ENCODE data around the gene CENATAC. TPM values are rescaled to one million over a fixed set of nuclear protein-coding genes. Genes with fewer than 3 reads are reported as not detected.
"Not testable (repeated sequence)": the region's sequence is repeated elsewhere in the genome, so short reads cannot be mapped to it uniquely, and the experiment has no call there.

The CENATAC gene
- polyA plus RNA-seq, 5 donors, result 31.7 to 44.6 (median 38.3) TPM

GRCh38 chr11:119025978-119026766 is 28.2 kb downstream of the CENATAC start:
- no peak for DNase-seq

- DNase-seq, result no peak
Observed at GRCh38 chr11:119026970-119027369, 29.0 kb downstream of the CENATAC start.

DNA sequence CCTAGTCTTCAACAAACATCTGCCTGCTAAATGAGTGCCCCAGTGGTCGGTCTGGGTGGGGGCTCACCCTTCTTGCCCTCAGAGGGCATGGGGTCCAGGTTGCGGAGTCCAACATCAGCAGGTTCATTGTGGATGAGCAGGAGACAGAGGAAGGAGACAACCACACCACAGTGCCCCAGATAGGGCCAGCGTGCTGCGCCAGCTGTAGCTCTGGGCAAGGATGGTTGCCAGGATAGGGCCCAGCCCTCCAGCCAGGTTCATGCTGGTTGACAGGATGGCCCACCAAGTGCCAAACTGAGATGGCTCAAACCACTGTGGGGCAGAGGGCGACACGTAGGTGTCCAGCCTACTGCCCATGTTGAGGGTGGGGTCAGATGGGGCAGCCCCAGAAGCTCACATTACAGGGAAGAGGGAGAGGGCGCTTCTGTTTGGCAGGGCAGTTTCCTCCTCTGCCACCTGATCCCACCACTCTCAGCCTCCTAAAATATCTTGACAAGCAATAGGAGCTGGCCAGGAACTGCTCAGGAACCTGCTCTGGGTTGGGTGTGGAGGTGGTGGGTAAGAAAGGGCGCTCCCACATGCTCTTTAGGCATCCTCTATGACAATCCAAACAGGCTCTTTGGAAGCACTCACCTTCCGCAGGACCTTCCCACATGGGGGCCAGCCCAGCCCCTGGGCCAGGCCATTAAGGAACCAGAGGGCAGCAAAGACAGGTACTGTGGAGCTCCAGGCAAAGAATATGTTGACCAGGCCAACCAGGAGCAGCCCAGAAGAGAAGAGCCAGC is 29.8 kb downstream of the CENATAC start:
- no peak for DNase-seq

DNA sequence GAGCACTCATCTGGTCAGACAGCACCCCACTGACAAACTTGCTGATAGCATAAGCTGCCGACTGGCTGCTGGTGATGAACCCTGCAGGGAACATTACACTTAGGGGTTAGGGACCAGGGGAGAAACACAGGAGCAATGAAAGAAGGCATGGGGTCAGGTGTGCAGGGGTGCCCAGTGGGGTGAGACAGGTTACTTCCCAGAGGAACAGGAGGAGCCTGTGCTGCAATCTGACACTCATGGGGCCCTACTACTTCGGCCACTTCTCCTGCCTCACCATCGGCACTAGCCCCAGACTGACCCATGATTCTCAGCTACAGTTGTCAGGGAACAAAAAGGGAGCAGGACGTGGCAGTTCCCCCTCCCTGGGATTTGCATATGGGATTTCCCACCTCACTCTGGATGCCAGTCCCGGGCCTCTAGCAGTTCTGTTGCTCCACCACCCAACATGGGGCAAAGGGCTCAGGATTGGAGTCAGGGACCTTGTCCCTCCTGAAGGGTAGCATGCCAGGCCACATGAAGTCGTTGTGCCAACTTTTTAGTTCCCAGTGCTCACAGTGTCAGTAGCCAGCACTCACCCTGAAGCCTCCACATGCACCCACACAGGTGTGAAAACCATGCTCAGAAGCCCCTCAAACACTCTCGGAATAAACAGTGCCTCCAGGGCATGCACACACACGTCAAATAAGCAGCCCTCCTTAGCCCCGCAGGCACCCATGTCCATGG is 30.6 kb downstream of the CENATAC start:
- DNase-seq, result no peak

DNA sequence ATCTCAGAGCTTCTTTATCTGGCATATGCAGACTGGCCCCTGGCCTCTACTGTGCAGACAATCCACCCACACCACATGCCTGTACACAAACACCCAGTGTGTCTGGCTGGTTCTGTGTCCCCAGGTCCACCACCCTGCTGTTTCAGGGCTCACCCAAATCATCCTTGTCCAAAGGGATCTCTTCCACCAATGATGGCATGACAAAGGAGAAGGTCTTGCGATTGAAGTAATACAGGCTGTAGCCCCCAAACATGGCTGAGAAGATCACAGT is 31.1 kb downstream of the CENATAC start:
- no peak for DNase-seq

- DNase-seq, result peak in 1 of 2 donors; percentile 3
Observed at GRCh38 chr11:119029340-119030028, 31.5 kb downstream of the CENATAC start.

DNA sequence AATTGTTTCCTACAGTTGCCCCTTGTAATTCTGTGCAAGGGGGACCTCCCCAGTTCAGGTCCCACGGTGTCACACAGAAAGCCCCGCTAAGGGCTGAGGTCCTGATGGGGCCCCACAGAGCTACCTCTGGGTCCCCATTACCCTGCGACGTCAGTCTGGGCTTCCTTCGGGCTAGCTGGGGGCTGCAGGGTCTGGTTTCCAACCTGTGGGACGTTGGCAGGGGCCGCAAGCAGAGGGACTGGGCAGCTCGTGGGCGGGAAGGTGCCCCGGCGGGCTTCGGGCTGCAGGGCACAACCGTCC is 32.0 kb downstream of the CENATAC start:
- DNase-seq, result no peak

DNA sequence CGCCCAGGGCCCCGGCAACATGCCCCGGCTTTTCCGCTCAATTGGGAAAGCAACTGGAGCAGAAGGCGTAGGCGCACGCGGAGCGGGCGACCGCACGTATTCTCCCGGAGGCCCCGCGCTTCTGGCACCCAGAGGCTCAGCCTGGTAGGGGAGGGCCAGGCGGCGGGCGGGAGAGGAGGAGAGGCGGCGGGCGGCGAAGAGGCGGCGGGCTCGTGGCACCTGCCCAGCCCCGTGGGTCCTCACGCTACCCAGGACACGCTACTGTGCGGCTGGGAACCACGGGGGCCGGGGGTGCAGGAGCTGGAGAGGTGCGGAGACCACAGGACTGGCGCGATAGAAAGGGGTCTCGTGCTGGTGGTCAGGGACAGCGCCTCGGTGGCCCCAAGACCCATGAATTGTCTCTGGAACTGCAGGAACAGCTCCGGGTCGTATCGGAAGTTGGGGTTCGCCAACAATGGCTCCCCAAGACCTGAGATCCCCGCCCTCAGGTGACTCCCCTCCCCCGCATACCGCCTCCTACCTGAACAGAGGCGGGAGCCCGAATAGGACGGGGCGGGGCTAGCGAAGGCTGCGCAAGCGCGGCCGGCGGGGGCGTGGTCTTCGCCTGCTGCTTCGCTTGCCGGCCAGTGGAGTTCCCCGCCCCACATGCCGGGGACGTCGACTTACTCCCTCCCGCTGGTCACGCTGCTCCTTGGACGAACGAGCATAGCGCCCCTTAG is 32.5 kb downstream of the CENATAC start, which contains the start of gene SLC37A4:
TSS of gene SLC37A4 (minus strand) at position 549 of the 719 bp plus-strand sequence.
- DNase-seq, result peak; percentile 90 to 93

DNA sequence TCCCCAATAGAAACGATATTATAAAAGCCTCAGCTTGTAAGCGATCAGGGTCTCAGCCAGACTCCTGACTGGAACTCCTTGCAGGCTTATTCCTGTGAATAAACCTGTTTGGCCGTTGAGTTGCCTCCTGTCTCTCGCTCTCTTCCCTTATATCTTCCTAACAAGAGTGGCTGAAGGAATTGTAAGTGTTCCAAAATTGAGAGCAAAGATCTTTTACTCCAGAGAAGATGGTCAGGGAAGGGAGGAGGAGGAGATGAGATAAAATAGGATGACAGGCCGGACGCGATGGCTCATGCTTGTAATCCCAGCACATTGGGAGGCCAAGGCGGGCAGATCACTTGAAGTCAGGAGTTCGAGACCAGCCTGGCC is 34.0 kb downstream of the CENATAC start:
- no peak for DNase-seq

DNA sequence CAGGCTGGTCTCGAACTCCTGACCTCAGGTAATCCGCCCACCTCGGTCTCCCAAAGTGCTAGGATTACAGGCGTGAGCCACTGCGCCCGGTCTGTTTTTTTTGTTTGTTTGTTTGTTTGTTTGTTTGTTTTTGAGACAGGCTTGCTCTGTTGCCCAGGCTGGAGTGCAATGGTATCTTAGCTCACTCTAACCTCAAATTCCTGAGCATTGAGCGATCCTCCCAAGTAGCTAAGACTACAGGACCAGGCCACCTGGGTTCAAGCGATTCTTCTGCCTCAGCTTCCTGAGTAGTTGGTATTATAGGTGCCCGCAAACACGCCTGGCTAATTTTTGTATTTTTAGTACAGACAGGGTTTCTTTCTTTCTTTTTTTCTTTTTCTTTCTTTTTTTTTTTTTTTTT is 35.5 kb downstream of the CENATAC start:
- DNase-seq, result not testable (repeated sequence)

GRCh38 chr11:119034813-119035212 is 36.9 kb downstream of the CENATAC start:
- DNase-seq, result no peak

GRCh38 chr11:119038884-119039283 is 40.9 kb downstream of the CENATAC start:
- no peak for DNase-seq

DNA sequence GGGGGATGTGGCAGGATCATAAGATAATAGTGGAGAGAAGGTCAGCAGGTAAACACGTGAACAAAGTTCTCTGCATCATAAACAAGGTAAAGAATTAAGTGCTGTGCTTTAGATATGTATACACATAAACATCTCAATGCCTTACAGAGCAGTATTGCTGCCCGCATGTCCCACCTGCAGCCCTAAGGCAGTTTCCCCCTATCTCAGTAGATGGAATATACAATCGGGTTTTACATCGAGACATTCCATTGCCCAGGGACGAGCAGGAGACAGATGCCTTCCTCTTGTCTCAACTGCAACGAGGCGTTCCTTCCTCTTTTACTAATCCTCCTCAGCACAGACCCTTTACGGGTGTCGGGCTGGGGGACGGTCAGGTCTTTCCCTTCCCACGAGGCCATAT is 41.5 kb downstream of the CENATAC start:
- DNase-seq, result not testable (repeated sequence)

- no peak for DNase-seq
Observed at GRCh38 chr11:119041821-119042514, 44.0 kb downstream of the CENATAC start.

- no peak for DNase-seq
Observed at GRCh38 chr11:119042927-119043326, 45.0 kb downstream of the CENATAC start.

GRCh38 chr11:119044708-119045107 is 46.8 kb downstream of the CENATAC start:
- DNase-seq, result no peak

DNA sequence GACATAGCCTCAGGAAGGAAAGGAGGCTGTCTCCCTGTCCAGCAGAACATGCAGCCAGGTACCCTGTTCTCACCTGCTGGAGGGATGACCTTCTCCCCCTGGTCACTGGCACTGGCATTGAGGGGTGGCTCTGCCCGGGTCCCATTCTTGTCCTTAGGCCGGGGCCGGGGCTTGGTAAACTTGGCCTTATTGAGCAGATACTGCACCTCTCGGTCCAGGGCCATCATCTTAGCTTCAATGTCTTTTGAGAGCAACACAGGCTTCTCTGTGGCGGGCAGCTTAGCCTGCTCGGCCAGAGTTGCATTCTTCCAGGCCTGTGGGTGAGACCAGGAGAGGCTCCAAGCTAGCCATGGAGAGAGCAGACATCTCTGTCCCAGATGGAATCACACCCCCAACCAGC is 48.6 kb downstream of the CENATAC start:
- DNase-seq, result no peak

DNA sequence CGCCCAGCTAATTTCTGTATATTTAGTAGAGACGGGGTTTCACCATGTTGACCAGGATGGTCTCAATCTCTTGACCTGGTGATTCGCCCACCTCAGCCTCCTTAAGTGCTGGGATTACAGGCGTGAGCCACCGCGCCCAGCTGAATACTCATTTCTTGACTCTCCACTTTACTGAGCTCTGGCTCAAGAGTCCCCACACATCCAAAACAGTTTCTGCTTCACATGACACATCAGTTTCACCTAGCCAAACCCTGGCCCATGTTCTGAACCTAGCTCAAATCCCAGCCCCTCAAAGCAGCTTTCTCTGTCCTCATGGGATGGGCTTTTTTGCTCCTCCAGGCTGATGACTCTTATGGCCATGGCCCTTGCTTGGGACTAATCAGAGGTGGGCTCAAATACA is 49.3 kb downstream of the CENATAC start:
- no peak for DNase-seq

- DNase-seq, result no peak
Observed at GRCh38 chr11:119048644-119049043, 50.7 kb downstream of the CENATAC start.

DNA sequence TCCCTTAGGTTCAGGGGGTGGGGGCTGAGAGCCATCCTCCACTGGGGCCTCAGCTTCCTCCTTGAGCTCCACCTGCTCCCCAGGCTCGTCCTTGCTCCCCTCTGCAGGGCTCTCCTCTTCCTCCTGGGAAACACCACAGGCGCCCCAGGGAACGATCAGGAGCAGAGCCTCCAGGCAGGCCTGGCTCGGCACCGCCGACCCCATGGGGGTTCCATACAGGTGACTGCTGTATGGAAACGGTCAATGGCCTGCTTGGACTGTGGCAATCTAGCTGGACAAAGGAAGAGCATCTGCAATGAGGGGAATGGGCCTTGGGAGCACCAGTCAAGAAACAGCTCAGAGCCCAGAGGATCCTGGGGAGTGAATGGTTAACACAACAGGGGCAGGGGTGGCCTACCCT is 51.1 kb downstream of the CENATAC start:
- no peak for DNase-seq
